ENCODE measurements around the gene CDK14.
"Not testable (repeated sequence)": the region's sequence is repeated elsewhere in the genome, so short reads cannot be mapped to it uniquely, and the experiment has no call there.

The CDK14 gene

DNA sequence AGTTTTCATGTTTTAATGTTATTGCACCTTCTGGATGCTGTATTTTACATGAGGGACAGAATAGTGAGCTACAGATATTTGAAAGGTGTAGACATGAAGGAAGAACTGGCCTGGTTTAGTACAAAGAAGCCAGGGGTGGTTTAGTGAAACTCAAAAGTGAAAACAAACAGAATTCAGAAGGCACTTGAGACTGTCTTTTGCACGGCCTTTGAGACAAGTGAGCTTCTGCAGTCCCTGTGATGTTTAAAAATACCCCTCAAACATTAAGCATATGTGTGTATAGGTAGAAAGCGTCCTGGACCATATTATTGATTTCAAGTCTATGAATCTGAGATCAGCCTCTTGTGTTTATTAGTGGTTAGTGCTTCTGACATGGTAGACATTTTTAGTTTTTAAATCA lies 118.9 kb downstream of the CDK14 start:
- no peak for DNase-seq

DNA sequence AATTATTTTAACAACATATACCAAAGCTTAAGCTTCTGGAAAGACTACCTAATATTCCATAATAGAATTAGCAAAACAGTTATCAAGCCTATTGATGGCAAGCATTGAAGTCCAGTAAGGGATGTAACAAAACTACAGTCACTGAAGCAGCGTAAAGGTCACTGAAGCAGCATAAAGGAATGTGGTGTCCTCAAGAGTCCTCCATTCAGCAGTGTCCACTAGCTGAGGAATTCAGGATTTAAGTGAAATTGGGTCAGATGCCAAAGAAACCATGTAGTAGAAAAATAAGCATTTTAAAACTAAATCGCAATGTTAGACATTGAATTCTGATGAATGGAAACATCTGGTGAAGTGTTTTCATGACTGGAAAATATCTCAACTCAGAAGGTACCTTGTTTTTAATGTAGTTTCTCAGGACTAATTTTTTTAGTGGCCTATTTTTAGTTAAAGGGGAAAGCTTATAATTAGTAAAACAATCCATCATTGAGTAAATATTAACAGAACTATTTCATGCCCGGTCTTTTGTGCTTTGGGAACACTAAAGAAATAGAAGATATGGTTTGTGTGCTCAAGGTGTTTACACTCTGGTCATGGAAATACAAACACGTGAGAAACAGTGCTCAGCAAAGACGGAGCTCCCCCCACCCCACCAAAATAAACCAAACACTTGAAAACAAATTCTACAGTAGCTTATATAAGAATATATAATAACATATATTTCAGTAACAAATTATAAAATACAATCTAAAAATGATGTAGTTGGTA lies 121.4 kb downstream of the CDK14 start:
- no peak for DNase-seq

DNA sequence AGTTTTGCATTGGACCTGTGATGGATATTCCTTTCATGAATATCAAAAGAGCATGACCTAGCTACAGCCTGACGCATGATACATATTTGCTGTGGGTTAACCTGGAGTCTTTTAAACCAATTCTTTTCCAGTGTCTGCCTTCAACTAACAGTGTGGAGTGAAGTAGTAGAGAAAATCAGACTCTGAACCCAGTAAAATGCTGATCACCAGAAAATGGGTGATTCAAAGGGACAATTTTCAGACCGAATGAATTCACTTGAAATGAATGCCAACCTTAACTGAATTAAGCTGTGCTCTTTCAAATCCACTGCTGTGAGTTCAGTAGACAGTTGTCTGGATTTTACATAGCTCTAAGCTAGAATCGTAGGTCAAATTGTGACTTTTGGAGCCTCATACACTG lies 123.0 kb downstream of the CDK14 start:
- DNase-seq: no peak

DNA sequence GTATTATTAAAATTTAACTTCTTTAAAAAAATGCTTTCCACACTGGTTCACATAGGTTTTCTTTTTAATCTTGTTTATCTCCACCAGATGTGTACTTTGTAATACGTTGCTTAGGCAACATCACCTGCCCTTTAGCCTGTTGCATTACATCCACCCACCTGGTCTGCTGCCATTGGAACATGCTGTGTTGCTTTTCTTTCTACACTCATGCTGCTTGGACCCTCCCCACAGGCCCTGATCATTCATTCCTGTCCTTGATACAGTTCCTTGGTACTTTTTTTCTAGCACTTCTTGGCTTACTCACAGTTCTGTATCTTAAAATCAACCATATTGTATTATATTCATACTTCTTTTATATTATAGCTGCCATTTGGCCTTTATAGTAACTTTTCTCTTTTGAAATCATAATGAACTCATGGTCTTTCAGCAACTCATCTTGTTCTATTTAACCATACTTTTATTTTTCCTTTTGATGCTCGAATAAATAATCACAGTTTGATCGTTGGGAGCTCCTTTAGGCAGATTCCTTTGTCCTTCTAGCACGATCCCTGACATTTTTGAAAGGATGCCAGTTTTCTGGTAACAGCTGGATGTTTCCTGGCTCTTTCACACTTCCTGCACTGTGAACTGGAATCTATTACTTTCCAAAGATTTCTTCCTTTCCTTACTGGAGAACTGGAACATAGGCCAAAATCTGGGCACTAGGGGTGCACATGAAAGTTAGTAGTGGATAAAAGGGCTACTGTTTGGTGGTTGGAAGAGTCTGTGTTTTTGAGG lies 125.1 kb downstream of the CDK14 start:
- DNase-seq: peak in 1 of 56 donors; percentile 4

DNA sequence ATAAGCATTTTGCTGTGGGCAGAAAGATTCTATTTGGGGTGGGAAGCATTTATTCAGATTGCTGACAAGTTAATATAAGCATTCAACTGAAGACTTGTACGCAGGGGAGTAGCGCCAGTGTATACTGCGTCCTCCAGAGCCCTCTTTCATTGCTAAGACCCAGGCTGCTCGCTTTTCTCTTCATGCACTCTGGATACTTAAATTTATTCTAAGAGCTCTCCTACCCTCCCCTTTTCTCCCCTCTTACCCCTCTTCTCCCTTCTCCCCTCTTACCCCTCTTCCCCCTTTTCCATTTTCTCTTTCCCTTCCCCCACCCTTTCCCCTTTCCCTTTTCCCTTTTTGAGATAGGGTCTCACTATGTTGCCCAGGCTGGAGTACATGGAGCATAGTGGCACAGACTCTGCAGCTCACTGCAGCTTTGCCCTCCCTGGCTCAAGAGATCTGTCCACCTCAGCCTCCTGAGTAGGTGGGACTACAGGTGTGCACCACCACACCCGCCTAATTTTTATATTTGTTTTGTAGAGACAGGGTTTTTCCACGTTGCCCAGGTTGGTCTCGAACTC lies 125.8 kb downstream of the CDK14 start:
- DNase-seq: no peak

DNA sequence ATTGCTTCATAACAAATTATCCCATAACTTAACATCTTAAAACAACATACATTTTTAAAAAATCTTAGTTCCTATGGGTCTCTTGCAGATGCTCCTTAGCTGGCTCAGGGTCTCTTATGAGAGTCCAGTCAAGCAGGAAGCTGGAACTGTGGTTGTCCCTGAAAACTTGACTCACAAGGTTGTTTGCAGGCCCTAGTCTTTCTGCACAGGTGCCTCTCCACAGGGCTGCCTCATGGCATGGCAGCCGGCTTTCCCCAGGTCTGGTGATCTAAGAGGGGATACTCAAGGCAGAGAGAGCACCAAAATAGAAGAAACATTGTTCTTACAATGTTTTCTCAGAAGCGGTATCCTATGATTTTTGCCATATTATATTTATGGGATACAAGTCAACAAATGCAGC lies 127.1 kb downstream of the CDK14 start:
- no peak for DNase-seq

DNA sequence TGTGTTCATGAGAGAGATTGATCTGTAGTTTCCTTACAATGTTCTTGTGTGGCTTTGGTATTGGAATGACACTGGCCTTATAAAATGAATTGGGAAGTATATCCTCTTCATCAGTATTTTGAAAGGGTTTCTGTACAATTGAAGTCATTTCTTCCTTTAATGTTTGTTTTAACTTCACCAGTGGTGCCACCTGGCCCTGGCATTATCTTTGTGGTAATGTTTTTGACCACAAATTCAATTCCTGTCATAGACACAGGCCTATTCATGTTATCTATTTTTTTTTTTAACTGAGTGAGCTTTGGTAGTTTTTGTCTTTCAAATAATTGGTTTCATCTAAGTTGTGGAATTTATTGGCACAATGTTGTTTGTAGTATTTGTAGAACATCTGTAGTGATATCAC lies 127.7 kb downstream of the CDK14 start:
- DNase-seq: no peak

DNA sequence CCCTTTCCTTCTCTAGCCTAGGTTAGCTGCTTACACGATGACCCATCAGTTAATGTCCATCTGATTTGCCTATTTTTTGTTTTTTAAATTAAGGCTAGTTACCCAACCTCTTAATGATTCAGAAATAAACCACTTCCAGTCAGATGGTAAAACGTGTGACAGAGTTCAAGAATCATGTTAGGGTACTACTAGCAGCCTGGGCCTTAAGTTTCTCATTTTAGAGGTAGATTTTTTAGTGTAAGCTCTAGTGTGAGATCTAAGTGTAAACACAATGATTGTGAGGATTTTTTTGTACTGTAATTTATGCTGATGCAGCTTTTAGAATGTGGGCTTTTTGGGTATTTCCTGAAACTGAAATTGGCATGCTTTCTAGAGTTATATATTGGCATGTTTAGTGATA lies 130.0 kb downstream of the CDK14 start:
- no peak for DNase-seq

DNA sequence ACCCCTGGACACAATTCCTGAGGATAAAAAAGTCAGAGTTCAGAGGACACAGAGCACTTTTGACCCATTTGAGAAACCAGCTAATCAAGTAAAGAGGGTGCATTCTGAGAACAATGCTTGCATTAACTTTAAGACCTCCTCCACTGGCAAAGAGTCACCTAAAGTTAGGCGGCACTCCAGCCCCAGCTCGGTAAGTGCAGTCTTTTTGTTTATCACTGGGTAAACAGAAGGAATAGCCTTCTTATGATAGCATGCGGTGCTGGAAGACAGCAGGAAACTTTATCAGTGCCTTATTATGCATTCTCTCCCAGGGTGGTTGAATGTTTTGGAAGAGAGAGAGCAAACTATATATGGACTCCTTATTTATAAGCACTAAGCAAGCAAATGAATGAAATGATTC lies 130.5 kb downstream of the CDK14 start:
- no peak for DNase-seq

DNA sequence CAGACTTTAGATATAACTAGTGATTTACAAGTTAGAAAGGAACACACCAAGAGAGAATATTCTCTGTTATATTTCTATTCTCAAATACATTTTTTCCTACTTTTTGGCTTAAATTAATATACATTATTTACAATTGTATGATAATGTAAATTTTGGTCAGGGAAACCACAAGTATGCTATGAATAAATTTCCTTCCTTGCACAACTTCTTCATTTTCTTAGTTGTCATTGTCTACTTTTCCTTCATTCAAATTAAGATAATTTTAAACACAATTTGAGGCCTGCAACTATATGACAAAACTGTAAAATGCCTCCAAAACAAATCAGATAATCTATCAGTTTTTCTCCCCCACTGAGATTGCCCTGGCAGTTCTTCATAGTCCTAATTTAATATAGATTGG lies 131.3 kb downstream of the CDK14 start:
- no peak for DNase-seq

DNA sequence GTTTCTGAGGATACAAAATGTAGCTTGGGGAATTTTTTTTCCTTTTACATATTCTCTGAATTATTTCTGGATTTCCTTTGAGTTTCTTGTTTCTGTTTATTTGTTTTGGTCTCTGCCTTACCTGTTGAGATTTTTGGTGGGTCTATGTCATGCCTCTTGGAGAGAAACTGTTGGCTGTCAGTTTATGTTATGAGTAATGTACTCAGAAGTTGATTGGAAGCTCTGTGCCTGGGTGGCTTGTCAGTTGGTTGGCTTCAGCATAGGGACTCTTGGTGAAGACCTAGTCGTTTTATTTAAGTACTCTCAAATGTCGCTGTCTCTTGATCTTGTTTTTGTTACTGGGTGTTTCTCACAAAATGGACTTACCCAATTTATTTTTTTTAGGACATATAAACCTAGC lies 132.4 kb downstream of the CDK14 start:
- DNase-seq: no peak

DNA sequence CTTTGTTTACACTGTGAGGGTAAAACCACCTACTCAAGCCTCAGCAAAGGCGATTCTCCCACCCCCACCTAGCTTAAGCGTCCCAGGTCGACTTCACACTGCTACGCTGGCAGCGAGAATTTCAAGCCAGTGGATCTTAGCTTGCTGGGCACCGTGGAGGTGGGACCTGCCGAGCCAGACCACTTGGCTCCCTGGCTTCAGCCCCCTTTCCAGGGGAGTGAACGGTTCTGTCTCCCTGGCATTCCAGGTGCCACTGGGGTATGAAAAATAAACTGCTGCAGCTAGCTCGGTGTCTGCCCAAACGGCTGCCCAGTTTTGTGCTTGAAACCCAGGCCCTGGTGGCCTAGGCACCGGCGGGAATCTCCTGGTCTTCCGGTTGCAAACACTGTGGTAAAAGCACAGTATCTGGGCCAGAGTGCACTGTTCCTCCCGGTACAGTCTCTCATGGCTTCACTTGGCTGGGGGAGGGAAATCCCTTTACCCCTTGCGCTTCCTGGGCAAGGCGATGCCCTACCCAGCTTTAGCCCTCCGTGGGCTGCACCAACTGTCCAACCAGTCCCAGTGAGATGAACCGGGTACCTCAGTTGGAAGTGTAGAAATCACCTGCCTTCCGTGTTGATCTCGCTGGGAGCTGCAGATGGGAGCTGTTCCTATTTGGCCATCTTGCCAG lies 139.6 kb downstream of the CDK14 start:
- not testable (repeated sequence) for DNase-seq

DNA sequence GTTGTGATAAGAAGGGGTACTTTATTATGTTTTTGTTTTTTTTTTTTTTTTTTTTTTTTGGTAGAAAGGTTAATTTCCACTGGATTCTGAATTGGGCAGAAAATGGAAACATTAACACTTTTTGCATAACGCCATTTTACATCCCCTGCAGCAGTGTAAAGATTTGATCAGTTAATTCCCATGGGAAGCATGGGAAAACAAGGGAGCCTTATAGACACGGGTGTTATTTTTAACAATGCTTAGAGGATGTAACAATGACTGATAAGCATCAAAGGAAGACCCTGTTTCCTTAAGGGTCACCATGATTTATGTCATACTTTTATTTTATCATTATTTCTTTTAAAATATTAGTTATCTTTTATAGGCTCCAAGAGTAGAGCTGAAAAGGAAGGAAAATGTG lies 140.2 kb downstream of the CDK14 start:
- no peak for DNase-seq

DNA sequence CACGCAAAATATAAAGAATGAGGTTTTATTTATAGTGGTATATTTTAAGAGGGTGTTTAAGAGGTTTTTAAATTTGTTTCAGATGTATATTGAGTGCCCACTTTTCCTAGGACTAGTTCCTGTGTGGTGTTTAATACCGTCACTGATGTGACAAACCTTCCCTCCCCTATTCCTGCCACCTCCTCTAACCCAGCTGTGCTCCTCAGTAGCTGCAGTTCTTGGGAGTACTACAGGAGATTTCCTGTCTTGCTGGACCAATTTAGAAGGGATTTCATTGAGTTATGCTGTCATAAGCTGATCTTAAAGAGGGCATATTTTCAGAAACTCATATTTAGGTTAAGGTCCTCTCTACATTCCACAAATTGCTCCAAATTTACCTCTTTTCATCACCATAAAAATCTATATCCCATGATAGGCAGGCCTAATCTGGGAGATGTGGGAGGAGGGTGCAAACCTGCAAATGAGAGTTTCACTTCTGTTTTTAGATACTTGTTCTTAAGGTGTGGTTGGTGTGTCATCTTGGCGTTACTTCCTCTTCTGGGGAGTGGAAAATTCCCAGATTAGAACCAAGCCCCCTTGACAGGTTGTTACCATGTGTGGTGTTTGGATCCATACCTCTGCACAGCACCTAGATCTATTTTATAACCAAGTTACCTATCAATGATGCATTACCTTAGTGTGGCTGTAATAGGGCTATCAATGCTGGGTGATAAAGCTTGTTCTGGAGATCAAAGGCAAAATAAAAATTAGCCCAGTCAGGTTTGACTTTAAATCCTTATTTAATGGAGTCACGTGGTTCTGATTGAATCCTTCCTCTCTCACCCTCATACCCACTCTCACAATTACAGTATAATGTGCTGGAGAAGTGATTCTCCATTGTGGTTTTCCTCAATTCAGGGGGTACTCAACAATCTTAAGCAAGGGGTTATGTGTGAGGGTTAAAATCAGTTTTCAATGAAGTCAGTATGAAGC lies 141.1 kb downstream of the CDK14 start:
- DNase-seq: peak in 2 of 56 donors; percentile 6 to 45

DNA sequence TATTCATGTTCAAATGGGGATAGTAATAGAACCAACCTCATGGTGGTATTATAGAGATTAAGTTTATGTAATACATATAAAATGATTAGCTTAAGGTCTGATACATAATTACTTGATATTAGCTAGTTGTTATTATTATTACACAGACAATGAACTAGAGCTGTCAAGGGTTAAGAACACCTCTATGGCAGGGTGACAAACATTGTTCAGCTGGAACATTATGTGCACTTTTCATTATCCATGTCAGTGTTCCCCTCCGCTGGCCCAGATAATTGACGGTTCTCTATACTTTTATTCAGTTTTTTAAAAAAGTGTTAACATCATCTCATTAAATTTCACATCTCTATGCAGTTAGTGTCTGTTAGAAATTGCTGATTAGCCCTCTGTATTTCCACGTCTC lies 142.1 kb downstream of the CDK14 start:
- no peak for DNase-seq

DNA sequence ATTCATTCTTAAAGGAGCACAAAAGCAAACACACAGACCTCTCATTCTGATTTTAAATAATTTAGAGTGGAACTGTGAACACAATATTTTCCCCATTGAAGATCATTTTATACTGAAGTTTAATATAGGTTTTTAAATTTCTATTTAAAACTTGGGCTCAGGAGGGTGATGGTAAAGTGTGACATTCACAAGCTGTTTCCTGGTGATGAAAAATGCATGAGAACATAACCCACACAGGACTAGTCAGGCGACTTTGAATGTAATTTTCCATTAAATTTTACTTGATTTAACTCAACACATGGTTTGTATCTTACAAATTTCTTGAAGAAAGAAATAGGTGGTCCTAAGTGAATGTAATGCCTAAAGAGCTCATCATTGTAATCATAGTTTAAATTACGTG lies 143.6 kb downstream of the CDK14 start:
- no peak for DNase-seq

DNA sequence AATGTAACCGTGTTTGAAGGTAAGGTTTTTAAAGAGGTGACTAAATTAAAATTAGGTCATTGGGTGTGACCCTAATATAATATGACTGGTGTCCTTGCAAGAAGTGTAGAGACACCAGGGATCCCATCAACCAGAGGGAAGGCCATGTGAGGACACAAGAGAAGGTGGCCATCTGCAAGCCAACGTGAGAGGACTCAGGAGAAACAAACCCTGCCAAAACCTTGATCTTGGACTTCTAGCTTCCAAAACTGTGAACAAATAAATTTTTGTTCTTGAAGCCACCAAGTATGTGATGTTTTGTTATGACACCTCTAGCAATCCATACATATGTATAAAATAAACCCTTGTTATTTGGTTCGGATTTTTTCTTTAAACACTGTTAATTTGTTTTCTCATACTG lies 144.3 kb downstream of the CDK14 start:
- DNase-seq: no peak

DNA sequence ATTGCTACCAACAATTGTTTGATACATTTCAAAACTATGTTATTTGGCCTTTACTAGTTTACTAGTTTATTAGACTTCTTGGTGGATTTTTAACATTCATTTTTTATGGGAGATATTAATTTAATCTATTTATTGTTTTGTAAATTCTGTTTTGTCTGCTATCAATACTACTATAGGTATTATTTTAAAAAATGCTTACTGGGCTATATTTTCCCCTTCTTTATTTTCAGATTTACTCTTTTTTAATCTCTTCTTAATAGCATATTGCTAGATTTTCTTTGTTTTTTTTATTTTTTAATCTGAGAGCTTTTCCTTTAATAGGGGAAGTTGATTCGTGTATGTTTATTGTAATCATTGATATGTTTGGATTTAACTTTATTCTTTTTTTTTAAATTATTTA lies 147.5 kb downstream of the CDK14 start:
- no peak for DNase-seq

DNA sequence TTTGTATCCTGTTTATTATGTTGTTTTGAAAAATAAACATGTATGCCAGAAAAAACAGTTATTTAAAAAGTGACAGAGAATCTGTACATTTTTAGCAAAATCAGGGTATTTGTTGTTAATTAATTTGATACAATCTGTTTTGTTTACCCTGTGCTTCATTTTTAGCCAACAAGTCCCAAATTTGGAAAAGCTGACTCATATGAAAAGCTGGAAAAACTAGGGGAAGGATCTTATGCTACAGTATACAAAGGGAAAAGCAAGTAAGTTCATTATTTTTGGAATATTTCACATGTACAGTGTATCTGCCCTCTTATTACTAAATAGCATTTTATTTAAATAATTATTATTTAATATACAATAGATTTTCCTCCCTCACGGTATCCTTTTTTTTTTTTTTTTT lies 151.4 kb downstream of the CDK14 start:
- no peak for DNase-seq

DNA sequence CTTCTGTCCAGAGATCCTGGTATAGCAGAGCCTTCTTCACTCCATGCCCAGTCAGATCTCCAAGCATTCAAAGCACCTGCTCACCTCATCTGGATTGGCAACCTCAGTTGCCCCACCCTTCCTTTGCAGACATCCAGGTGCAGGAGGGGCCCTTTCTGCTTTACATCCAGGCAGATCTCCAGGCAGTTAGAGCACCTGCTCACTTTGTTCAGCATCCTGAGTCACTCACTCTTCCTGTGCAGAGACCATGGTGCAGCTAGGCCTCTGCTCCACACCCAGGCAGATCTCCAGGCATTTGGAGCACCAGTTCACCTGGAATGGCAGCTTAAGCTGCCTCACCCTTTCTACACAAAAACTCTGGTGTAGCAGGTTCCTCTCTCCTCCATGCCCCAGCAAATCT lies 153.1 kb downstream of the CDK14 start:
- DNase-seq: no peak

DNA sequence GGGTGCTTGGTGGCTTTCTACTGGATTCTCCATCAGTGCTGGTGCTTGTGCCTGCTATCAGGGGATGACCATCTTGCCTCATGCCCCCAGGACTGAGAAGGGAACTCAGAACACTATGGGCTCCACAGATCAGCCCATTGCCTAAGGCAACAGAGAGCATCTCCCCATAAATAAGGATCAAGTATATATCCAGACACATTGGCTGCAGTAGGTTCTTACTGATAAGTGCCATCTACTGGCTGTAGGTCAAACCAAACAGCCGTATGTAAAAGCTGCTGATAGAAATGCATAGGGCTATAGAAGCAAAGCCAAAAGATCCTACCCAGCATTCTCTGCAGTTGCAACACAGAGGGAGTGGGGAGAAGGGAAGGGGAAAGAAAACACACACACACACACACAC lies 153.7 kb downstream of the CDK14 start:
- DNase-seq: no peak
